Breast epithelium (tissue), 3 donors: ENCODE results near the gene DCLK1.

ENCODE experiments used
- CTCF ChIP-seq, 3 donors: fragments of 450-650 bp; IDR thresholded peaks; one replicate each; pipeline ENCODE4 v1.5.1; 2016 to 2017; ENCODE audit warnings: antibody characterized with exemption in 3 of 3, mild to moderate bottlenecking in 3 of 3, moderate library complexity in 3 of 3
- POLR2A ChIP-seq: fragments of 450-650 bp; IDR thresholded peaks from one replicate; pipeline ENCODE4 v1.6.1; 2016; ENCODE audit warnings: antibody characterized with exemption, mild to moderate bottlenecking, moderate library complexity

GRCh38 chr13:36057041-36057440, 74.1 kb downstream of the DCLK1 start:
- TF ChIP-seq CTCF (IDR thresholded peaks at IDR 0.05) (no peak), POLR2A (no peak)
